Activated CD4-positive, alpha-beta memory T cell treated with anti-CD3 and anti-CD28 coated beads, Interleukin-2, amount 10 ng/mL, durations not matched to agents 7 days and 5 days (primary cell): Measurements from ENCODE around the gene GFI1. TPM values are rescaled to one million over a fixed set of nuclear protein-coding genes. Genes with fewer than 3 reads are reported as not detected.
A peak's percentile ranks its signal among the peaks of the same experiment; 100 is the strongest.

Source experiments
- CTCF ChIA-PET: fragments of 350-600 bp; sonication (Branson Sonifier 250); formaldehyde crosslinking; loops from one replicate; lab custom pipeline; 2021; ENCODE audit warnings: antibody characterized with exemption, inconsistent platforms; lab: Charles Lee
- POLR2A ChIA-PET: fragments of 350-600 bp; sonication (Branson Sonifier 250); formaldehyde crosslinking; loops from one replicate; lab custom pipeline; 2021; ENCODE audit warnings: antibody characterized with exemption; lab: Charles Lee
- DNase-seq: peaks from one replicate; pipeline ENCODE4 v3.0.0-alpha.2; 2020
- H3K27ac Mint-ChIP-seq: one replicate; pipeline ENCODE4 v1.8.0; 2021; ENCODE audit warnings: mild to moderate bottlenecking, mixed read lengths
- H3K27me3 Mint-ChIP-seq: one replicate; pipeline ENCODE4 v1.8.0; 2021; ENCODE audit warnings: mixed read lengths
- H3K36me3 Mint-ChIP-seq: one replicate; pipeline ENCODE4 v1.8.0; 2021; ENCODE audit warnings: low read depth, mixed read lengths
- H3K4me1 Mint-ChIP-seq: one replicate; pipeline ENCODE4 v1.8.0; 2021; ENCODE audit warnings: mixed read lengths
- H3K4me3 Mint-ChIP-seq: one replicate; pipeline ENCODE4 v1.8.0; 2021; ENCODE audit warnings: mild to moderate bottlenecking, mixed read lengths
- H3K9me3 Mint-ChIP-seq: one replicate; pipeline ENCODE4 v1.8.0; 2021; ENCODE audit warnings: mixed read lengths
- total RNA-seq, 2 experiments: library from RNA; stranded (reverse); gene quantifications; one replicate each; pipeline ENCODE4 v1.2.3, GENCODE V29; 2021

The GFI1 gene
- total RNA-seq, 2 experiments from 2014 or later: 76.9 to 80.8 TPM

DNA sequence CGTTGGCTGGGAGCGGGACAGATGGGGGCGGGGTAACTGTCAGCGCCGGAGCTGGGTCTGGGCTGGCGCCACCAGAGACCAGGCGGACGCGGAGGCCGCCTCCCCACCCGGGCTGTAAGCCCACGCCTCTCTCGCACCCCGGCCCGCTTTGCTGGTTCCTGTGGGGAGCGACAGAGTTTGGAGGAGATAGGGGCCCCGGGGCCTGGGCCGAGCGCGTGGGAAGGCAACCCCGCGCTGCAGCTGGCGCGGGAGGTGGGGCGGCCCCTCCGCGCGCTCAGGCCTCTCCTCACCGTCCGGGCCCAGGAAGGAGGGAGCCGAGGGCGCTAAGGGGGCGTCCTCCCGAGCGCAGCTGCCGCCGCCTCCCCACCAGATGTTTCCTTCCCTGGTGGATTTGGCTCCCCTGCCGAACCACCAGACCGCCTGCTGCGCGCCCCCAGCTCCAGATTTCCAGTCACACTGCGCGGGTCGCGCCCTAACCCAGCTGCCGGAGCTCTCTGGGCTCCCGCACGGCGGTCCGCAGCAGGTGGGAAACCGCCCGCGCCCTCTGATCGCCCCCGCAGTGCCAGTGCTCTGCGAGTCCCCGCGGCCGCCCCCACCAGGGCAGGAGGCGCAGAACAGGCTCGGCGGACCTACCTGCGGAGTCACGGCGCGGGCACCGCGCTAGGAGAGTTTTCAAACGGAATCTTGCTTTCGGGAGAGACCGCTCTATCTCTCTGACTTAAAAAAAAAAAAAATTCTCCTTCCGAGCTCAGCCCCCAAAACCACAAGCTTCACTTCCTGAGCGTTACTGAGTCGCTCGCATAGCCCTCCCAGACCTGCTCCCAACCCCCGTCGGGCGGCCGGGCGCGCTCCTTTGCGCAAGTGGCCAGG, 1.1 kb downstream of the GFI1 start:
- H3K27me3 Mint-ChIP-seq: no peaks in the 10 kb centered on the region
- peak overlapping the region; percentile 92 for H3K27ac Mint-ChIP-seq
- ChIA-PET POLR2A (interaction anchor here (0.7 to 9.8 kb wide), 45 partner anchors 10 to 984 kb away, joined by 3 to 372 read pairs (median 5); partner anchors contain the start of genes BTBD8, GLMN and RPAP2), CTCF (interaction anchor here (1.0 to 7.1 kb wide), 32 partner anchors 11 to 409 kb away, joined by 3 to 89 read pairs (median 6); partner anchors contain the start of genes GLMN, RPAP2 and RPL5)
- DNase-seq: peak; percentile 90
- H3K4me1 Mint-ChIP-seq: peaks cover 45% of the 10 kb centered on the region
- H3K9me3 Mint-ChIP-seq: no peaks in the 10 kb centered on the region
- H3K4me3 Mint-ChIP-seq: peak overlapping the region; percentile 85
- peaks cover 46% of the 10 kb centered on the region for H3K36me3 Mint-ChIP-seq

DNA sequence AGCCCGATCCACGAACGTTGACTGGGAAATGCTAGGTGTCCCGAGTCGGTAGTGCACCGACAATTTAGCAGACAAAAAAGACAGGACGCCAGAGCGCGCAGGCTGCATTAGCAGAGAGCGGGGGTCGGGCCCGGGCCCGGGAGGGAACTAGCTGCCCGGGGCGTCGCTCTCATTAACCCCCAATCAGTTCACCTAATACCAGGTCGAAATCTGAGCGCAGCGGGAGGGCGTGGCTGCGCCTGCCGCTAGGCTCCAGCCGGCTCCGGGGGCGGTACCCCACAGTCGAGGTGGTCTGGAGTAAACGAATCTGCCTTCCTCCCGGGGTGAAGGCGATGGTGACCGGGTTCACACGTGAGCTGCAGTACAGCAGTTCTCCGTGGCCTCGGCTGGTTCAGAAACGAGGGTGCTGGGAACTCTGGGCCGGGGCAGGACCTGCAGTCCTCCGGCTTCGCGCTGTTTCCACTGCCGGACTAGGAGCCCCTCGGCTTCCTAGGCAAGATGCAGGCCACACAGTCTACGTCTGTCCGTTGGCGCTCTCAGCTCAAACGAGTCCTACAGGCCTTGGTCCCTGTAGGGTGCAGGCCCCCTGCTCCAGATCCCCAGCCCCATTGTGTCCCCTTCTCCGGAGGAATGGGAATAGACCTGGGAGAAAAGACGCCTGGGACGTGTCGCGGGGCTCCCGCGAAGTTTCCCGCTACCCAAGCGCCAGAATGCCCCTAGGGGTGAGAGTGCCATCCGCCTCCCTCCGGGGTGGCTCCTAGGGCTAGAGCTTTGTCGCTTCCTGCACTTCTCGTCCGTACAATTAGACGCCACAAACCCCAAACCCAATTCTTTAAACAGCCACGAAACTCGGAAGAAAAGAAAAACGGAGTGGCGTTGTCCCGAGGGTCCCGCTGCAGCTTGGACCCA, 2.0 kb downstream of the GFI1 start:
- Mint-ChIP-seq H3K4me1 (peaks cover 47% of the 10 kb centered on the region), H3K27ac (peak overlapping the region; percentile 92), H3K9me3 (no peaks in the 10 kb centered on the region), H3K4me3 (peak overlapping the region; percentile 85), H3K27me3 (no peaks in the 10 kb centered on the region), H3K36me3 (peaks cover 53% of the 10 kb centered on the region)
- CTCF ChIA-PET: interaction anchor here (0.8 to 7.1 kb wide), 27 partner anchors 10 to 403 kb away, joined by 3 to 89 read pairs (median 6); partner anchors contain the start of genes GLMN, RPAP2 and RPL5
- peak; percentile 73 for DNase-seq
- POLR2A ChIA-PET: interaction anchor here (0.8 to 9.8 kb wide), 33 partner anchors 9 to 983 kb away, joined by 3 to 372 read pairs (median 7); partner anchors contain the start of genes GLMN and RPAP2

DNA sequence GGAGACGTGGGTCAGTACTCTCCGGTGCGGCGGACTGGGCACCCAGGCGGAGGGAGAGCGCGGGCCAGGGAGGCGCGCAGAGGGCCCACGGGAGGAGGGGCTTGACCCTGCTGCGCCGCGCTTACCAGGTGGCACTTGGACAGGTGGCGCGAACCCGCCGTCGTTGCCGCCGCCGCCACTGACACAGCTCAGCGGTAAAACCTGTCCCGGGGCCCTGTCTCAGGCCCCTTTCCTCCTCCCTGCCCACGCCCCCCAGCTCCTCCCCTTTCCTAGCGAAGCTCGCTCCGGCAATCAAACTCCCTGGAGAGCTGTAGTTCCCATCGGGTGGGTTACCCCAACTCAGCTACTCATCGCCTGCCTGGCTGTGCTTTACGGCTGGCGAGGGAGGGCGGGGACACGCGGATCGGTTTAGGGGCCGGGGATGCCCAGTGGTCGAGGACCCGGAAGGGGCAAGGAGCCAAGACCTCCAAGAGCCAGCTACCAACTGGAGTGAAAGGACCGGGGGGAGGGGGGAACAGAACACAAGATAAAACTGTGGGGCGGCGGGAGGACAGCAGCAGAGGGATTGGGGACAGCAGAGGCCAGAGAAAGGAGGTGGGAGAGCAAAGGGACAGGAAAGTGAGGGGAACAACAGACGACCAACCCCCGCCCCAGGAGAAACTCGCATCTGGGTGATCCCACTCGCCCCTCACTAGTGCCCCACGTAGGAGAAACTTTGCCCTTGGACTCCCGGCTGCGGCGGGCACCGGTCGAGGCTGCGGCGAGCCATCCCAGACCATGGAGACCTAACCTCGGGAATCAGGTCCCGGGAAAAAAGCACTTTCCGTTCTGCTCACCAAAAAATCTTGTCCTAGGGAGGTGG, 2.9 kb downstream of the GFI1 start:
- peak overlapping the region; percentile 92 for H3K27ac Mint-ChIP-seq
- peak overlapping the region; percentile 85 for H3K4me3 Mint-ChIP-seq
- peaks cover 47% of the 10 kb centered on the region for H3K4me1 Mint-ChIP-seq
- H3K9me3 Mint-ChIP-seq: no peaks in the 10 kb centered on the region
- POLR2A ChIA-PET: interaction anchor here (0.7 to 9.8 kb wide), 24 partner anchors 8 to 983 kb away, joined by 3 to 372 read pairs (median 13); partner anchors contain the start of genes CDC7, GLMN, RPAP2 and RPL5
- CTCF ChIA-PET: interaction anchor here (0.6 to 7.1 kb wide), 17 partner anchors 9 to 402 kb away, joined by 3 to 89 read pairs (median 6); partner anchors contain the start of gene RPL5
- peak; percentile 59 for DNase-seq
- no peaks in the 10 kb centered on the region for H3K27me3 Mint-ChIP-seq
- H3K36me3 Mint-ChIP-seq: peaks cover 61% of the 10 kb centered on the region

DNA sequence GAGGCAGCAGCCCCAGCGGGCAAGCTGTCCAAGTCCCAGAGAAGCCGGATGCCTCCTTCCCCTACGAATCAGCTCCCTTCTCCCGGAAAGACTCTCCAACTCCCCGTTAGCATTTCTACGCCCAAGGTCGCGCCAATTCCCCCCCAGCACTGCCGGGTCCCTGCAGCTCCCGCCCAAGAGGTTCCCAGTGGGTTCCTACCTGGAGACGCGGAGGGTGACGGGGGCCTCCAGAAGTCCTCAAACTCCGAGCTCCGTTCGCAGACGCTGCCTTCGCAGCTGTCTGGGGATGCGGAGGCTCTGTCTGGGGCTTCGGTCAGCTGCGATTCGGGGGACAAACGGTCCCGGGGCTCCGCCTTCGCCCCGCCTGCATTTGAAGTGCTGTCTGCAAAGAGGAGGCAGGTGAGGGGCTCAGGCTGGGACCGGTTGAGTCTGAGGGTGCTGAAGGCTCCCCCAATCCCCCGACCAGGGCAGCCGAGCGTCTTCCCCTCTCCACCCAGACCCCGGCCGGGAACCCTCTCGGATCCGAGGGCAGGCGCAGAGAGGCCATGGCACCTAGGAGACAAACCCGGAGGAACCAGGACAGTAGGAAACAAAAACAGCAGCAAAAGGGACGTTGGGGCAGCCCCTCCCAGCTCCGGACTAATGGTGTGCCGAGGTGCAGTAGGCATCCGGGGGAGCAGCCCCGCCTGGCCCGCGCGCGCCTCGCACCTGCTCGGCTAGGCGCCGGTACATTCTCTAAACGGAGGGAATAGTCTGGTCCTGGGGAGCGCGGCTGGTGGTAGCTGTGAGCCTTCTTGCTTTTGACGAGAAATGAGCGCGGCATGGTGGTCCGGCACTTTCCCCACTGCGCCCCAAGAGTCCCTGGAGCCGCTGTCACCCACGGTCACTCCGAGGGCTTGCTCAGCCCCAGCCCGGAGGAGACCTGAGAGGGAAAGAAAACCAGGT, 3.8 kb downstream of the GFI1 start:
- no peaks in the 10 kb centered on the region for H3K9me3 Mint-ChIP-seq
- CTCF ChIA-PET: interaction anchor here (0.6 to 7.1 kb wide), 16 partner anchors 9 to 349 kb away, joined by 3 to 89 read pairs (median 4); partner anchors contain the start of gene RPL5
- DNase-seq: peak; percentile 52
- H3K4me3 Mint-ChIP-seq: peak overlapping the region; percentile 85
- H3K36me3 Mint-ChIP-seq: peaks cover 71% of the 10 kb centered on the region
- POLR2A ChIA-PET: interaction anchor here (0.7 to 9.8 kb wide), 27 partner anchors 8 to 486 kb away, joined by 3 to 372 read pairs (median 5); partner anchors contain the start of genes GLMN, RPAP2 and RPL5
- H3K4me1 Mint-ChIP-seq: peaks cover 49% of the 10 kb centered on the region
- no peaks in the 10 kb centered on the region for H3K27me3 Mint-ChIP-seq
- peak overlapping the region; percentile 92 for H3K27ac Mint-ChIP-seq

DNA sequence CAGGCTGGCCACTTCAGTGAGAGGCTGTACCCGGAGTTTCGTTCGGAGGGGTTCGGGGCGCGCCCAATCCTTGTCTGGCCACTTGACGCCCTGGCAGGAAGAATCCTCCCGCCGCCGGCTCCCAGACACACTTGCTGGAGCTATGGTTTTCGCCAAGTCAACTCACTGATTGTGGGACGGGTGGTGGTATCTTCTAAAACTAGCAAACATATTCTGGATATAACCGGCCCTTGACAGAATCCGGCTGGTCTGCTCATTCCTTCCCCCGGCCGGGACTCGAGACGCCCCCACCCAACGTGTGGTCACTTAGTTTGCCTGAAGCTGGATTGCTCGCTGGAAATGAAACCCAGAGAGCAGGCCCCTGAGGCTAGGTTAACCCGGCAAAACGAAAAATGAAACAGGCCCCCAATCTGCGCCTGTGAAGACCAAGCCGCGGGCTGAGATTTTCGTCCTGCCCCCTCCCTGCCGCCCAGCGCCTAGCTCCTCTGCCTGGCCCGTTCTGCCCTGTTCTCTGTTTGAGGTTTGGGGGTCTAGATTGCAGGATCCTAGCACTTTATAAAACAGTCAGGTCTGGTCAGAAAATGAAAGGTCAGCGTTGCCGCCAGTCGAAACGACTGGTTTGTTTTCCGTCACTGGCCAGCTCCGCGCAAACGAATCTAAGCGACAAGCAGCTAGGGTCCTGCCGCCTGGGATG, 4.6 kb downstream of the GFI1 start:
- peak overlapping the region; percentile 92 for H3K27ac Mint-ChIP-seq
- no peaks in the 10 kb centered on the region for H3K27me3 Mint-ChIP-seq
- H3K9me3 Mint-ChIP-seq: no peaks in the 10 kb centered on the region
- peaks cover 54% of the 10 kb centered on the region for H3K4me1 Mint-ChIP-seq
- peak overlapping the region; percentile 85 for H3K4me3 Mint-ChIP-seq
- DNase-seq: no peak
- H3K36me3 Mint-ChIP-seq: peaks cover 79% of the 10 kb centered on the region
- ChIA-PET CTCF (interaction anchor here (0.7 to 7.1 kb wide), 13 partner anchors 8 to 478 kb away, joined by 3 to 89 read pairs (median 4); no protein-coding TSS in a partner anchor), POLR2A (interaction anchor here (0.8 to 9.8 kb wide), 19 partner anchors 7 to 485 kb away, joined by 3 to 372 read pairs (median 10); partner anchors contain the start of genes GLMN and RPAP2)

DNA sequence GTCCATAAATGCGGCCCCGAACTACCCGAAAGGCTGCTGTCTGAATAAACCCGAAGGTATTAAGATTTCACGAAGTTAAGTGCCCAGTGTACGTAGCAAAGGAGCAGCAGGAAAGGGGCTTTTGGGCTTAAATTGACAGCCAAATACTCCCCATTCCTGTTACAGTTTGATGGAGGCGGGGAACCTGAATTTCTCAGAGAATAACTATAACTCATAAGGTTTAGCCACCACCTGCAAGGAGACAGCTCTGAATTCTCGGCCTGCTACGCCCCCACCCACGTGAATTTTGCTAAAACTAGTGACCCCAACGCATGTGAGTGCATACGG, 5.2 kb downstream of the GFI1 start:
- H3K27ac Mint-ChIP-seq: peak overlapping the region; percentile 92
- POLR2A ChIA-PET: interaction anchor here (1.2 to 9.8 kb wide), 11 partner anchors 15 to 182 kb away, joined by 3 to 372 read pairs (median 57); partner anchors contain the start of genes GLMN and RPAP2

DNA sequence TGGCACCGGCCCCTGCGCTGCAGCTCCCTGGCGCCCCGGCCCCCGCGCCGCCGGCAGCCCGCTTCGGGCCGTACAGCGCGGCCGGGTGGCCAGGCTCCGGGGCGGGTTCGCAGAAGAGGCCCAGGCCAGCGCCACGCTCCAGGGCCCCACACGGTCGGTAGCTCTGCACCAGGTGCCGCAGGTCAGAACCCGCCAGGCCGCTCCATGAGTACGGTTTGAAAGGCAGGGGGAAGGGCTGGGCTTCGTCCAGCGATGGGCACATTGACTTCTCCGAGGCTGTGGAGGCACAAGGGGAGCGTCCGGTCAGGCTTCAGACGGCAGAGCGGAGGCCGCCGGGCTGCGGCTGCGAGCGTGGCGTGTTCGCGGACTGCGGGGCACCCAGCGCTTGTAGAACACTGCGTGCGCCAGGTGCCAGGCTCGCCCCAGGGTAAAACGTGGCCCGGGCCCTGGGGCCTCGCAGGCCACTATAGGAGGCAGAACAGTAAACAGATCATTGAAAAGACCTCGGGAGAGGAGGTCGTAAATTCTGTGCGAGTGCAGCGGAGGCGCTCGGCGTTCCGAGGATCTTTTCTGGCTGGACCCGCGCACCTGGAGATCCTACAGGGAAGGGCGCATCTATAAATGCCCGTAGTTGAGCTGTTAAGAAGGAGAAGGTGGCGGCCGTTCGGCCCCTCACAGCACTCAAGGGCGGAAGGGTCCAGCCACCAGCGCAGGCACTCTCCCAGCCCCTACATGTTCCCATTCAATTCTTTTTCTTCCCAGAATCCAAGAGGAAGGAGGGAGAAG, 5.7 kb downstream of the GFI1 start:
- Mint-ChIP-seq H3K27me3 (no peaks in the 10 kb centered on the region), H3K27ac (peak overlapping the region; percentile 92), H3K9me3 (no peaks in the 10 kb centered on the region), H3K36me3 (peaks cover 87% of the 10 kb centered on the region), H3K4me3 (peak overlapping the region; percentile 85), H3K4me1 (peaks cover 63% of the 10 kb centered on the region)
- ChIA-PET CTCF (interaction anchor here (0.7 to 7.1 kb wide), 3 partner anchors 166 to 476 kb away, joined by 3 to 89 read pairs (median 84); no protein-coding TSS in a partner anchor), POLR2A (interaction anchor here (1.6 to 9.8 kb wide), 9 partner anchors 14 to 177 kb away, joined by 5 to 372 read pairs (median 55); no protein-coding TSS in a partner anchor)
- DNase-seq: no peak

More for the DNA sequence above, 5.2 kb downstream of the GFI1 start:
- peaks cover 60% of the 10 kb centered on the region for H3K4me1 Mint-ChIP-seq
- H3K27me3 Mint-ChIP-seq: no peaks in the 10 kb centered on the region
- no peaks in the 10 kb centered on the region for H3K9me3 Mint-ChIP-seq
- peaks cover 84% of the 10 kb centered on the region for H3K36me3 Mint-ChIP-seq
- peak overlapping the region; percentile 85 for H3K4me3 Mint-ChIP-seq
- CTCF ChIA-PET: interaction anchor here (0.7 to 7.1 kb wide), 6 partner anchors 56 to 477 kb away, joined by 3 to 89 read pairs (median 40); no protein-coding TSS in a partner anchor
- DNase-seq: no peak

DNA sequence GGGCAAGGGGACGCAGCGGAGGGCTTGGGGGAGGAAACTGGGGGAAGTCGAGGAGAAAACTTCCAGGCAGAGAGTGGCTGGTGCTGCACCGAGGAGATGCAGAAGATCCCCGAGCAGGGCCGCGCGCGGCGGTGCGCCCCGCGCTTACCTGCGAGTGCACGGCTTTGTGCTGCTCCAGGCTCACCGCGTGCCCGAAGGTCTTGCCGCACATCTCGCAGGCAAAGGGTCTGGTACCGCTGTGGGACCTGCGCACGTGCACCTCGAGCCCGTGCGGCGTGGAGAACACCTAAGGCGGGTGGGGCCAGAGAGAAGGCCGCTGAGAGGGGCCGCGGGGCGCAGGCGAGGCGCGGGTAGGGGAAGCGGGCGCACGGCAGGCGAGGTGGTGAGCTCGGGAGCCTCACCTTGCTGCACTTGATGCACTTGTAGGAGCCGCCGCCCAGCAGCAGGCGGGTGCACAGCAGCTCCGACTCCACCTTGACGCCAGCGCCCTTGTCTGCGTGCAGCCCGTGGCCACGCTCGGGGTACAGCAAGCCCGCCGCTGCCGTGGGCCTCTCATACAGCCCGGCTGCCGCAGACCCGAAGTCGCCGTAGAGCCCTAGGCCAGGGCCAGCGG, 6.4 kb downstream of the GFI1 start:
- H3K27ac Mint-ChIP-seq: peak overlapping the region; percentile 87
- DNase-seq: no peak
- ChIA-PET POLR2A (interaction anchor here (0.7 to 1.7 kb wide), 4 partner anchors 13 to 58 kb away, joined by 3 to 8 read pairs (median 4); no protein-coding TSS in a partner anchor), CTCF (no interaction called here)
- no peaks in the 10 kb centered on the region for H3K27me3 Mint-ChIP-seq
- H3K4me3 Mint-ChIP-seq: peak overlapping the region; percentile 65
- H3K4me1 Mint-ChIP-seq: peaks cover 69% of the 10 kb centered on the region
- H3K36me3 Mint-ChIP-seq: peaks cover 93% of the 10 kb centered on the region
- no peaks in the 10 kb centered on the region for H3K9me3 Mint-ChIP-seq

DNA sequence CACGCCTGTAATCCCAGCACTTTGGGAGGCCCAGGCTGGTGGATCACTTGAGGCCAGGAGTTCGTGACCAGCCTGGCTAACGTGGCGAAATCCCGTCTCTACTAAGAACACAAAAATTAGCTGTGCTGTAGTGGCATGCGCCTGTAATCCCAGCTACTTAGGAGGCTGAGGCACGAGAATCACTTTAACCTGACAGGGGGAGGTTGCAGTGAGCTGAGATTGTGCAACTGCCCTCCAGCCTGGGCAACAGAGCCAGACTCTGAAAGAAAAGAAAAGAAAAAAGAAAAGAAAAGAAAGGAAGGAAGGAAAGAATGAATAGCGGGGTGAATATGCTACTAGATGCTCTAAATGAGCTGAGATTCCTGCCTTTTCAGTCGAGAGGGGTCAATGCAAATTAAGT, 7.1 kb downstream of the GFI1 start:
- POLR2A ChIA-PET: interaction anchor here (0.7 to 1.7 kb wide), 4 partner anchors 13 to 58 kb away, joined by 3 to 8 read pairs (median 4); no protein-coding TSS in a partner anchor
- DNase-seq: no peak
- H3K27ac Mint-ChIP-seq: peak overlapping the region; percentile 87
- H3K4me1 Mint-ChIP-seq: peaks cover 76% of the 10 kb centered on the region
- H3K27me3 Mint-ChIP-seq: no peaks in the 10 kb centered on the region
- peak overlapping the region; percentile 65 for H3K4me3 Mint-ChIP-seq
- H3K36me3 Mint-ChIP-seq: peaks cover 94% of the 10 kb centered on the region
- no peaks in the 10 kb centered on the region for H3K9me3 Mint-ChIP-seq
- CTCF ChIA-PET: interaction anchor here (0.9 to 2.0 kb wide), 2 partner anchors 10 to 164 kb away, joined by 3 to 5 read pairs; no protein-coding TSS in a partner anchor
